K562 (cell line): ENCODE measurements around the gene TAGLN3. TPM values are rescaled to one million over a fixed set of nuclear protein-coding genes. Genes with fewer than 3 reads are reported as not detected.

Experiments
- ADNP ChIP-seq: fragments of 200-800 bp; sonication (Bioruptor generic); IDR thresholded peaks from 2 replicates; pipeline ENCODE4 v1.6.1; 2016; ENCODE audit warnings: missing genetic modification characterization, missing compliant biosample characterization
- BRF1 ChIP-seq: IDR thresholded peaks from 3 replicates; pipeline ENCODE4 v1.6.1; 2011; ENCODE audit warnings: borderline replicate concordance, mild to moderate bottlenecking; ENCODE audit not compliant: insufficient read length; ENCODE audit errors: extremely low read depth
- GABPB2 ChIP-seq: fragments of 250-450 bp; sonication (Bioruptor Pico); conservative IDR thresholded peaks from 2 replicates; pipeline ENCODE4 v1.5.1; 2021; ENCODE audit warnings: mild to moderate bottlenecking
- MTA3 ChIP-seq: fragments of 450-650 bp; formaldehyde crosslinking; IDR thresholded peaks from 2 replicates; pipeline ENCODE4 v1.6.1; 2017; ENCODE audit warnings: mild to moderate bottlenecking, borderline replicate concordance
- NFRKB ChIP-seq: fragments of 450-650 bp; IDR thresholded peaks from 2 replicates; pipeline ENCODE4 v1.6.1; 2016; ENCODE audit warnings: low read depth
- RAD21 ChIP-seq, 2 experiments: fragments of 250-450 bp in 1 of 2; fragments of 450-650 bp in 1 of 2; sonication (Bioruptor Pico) in 1 of 2; formaldehyde crosslinking in 1 of 2; IDR thresholded peaks in 1 of 2; conservative IDR thresholded peaks in 1 of 2; 2 replicates each; pipeline versions ENCODE4 v1.4.0 to v1.8.0; 2020 to 2022; ENCODE audit warnings: mild to moderate bottlenecking in 2 of 2, moderate library complexity in 1 of 2
- RFX1 ChIP-seq: fragments of 450-650 bp; IDR thresholded peaks from 2 replicates; pipeline ENCODE4 v1.6.1; 2016; ENCODE audit warnings: mild to moderate bottlenecking, moderate library complexity
- SREBF1 ChIP-seq: fragments of 150-350 bp; IDR thresholded peaks from 2 replicates; pipeline ENCODE4 v1.6.1; 2014; ENCODE audit warnings: antibody characterized with exemption, low read depth, low read length, borderline replicate concordance
- TAL1 ChIP-seq: fragments of 450-650 bp; IDR thresholded peaks from 2 replicates; pipeline ENCODE4 v1.6.1; 2016; ENCODE audit warnings: mild to moderate bottlenecking
- ZNF431 ChIP-seq: sonication (generic); formaldehyde crosslinking; IDR thresholded peaks from 2 replicates; pipeline ENCODE4 v1.8.0; 2022; ENCODE audit warnings: mild to moderate bottlenecking, missing genetic modification reagents
- ZNF551 ChIP-seq: fragments of 250-450 bp; sonication (Bioruptor Pico); IDR thresholded peaks from 2 replicates; pipeline ENCODE4 v1.5.0; 2021; ENCODE audit warnings: mild to moderate bottlenecking, moderate library complexity
- ZNF644 ChIP-seq: fragments of 200-800 bp; sonication (Bioruptor generic); IDR thresholded peaks from 2 replicates; pipeline ENCODE4 v1.6.1; 2016; ENCODE audit warnings: low read depth, missing genetic modification characterization, missing compliant biosample characterization
- polyA plus RNA-seq, 8 experiments: library from polyadenylated mRNA; depleted of rRNA in 4 of 8; stranded (reverse) in 5 of 8; unstranded in 3 of 8; fragments of >200 nt; fragmentation: Nextera tagmentation in 2 of 8; fragmentation: Illumina TruSeq in 1 of 8; extraction: Ambion mirVana in 2 of 8; extraction: Trizol in 1 of 8; gene quantifications; 2 replicates each; pipeline versions ENCODE4 v1.2.1 to v1.2.3, GENCODE V29; 2011 to 2014; ENCODE audit warnings: inconsistent platforms in 1 of 8, missing spikeins in 1 of 8
- total RNA-seq, 7 experiments: library from RNA; depleted of rRNA in 6 of 7; stranded (reverse); fragments of >200 nt in 6 of 7; fragmentation: Illumina TruSeq in 2 of 7; extraction: Trizol in 2 of 7; gene quantifications; 2 replicates each; pipeline versions ENCODE4 v1.2.1 to v1.2.3, GENCODE V29; 2011 to 2021; ENCODE audit warnings: low replicate concordance in 1 of 7
- TF ChIP-seq, protein P1 (sequence below): fragments of 450-650 bp; formaldehyde crosslinking; IDR thresholded peaks from 2 replicates; pipeline ENCODE4 v1.4.0; 2020; ENCODE audit warnings: mild to moderate bottlenecking
- TF ChIP-seq, protein P2 (sequence below), 2 experiments: fragments of 450-650 bp; formaldehyde crosslinking in 1 of 2; IDR thresholded peaks; 2 replicates each; pipeline versions ENCODE4 v1.4.0 to v1.6.1; 2014 to 2020; ENCODE audit warnings: mild to moderate bottlenecking in 2 of 2, borderline replicate concordance in 1 of 2, low read depth in 1 of 2
- TF ChIP-seq, protein P3 (sequence below): IDR thresholded peaks from 2 replicates; pipeline ENCODE4 v1.6.1; 2016; ENCODE audit warnings: missing genetic modification characterization, missing compliant biosample characterization
- TF ChIP-seq, protein P4 (sequence below): fragments of 450-650 bp; conservative IDR thresholded peaks from 2 replicates; pipeline ENCODE4 v1.6.1; 2016; ENCODE audit warnings: missing genetic modification characterization, low read depth, mild to moderate bottlenecking, missing compliant biosample characterization, moderate library complexity

TAGLN3 gene
- total and polyA plus RNA-seq, 9 of the 15 experiments (the other 6 are each of a cell fraction or from before 2014, with no cell fraction given) = 0.06 TPM; not detected in 7

DNA sequence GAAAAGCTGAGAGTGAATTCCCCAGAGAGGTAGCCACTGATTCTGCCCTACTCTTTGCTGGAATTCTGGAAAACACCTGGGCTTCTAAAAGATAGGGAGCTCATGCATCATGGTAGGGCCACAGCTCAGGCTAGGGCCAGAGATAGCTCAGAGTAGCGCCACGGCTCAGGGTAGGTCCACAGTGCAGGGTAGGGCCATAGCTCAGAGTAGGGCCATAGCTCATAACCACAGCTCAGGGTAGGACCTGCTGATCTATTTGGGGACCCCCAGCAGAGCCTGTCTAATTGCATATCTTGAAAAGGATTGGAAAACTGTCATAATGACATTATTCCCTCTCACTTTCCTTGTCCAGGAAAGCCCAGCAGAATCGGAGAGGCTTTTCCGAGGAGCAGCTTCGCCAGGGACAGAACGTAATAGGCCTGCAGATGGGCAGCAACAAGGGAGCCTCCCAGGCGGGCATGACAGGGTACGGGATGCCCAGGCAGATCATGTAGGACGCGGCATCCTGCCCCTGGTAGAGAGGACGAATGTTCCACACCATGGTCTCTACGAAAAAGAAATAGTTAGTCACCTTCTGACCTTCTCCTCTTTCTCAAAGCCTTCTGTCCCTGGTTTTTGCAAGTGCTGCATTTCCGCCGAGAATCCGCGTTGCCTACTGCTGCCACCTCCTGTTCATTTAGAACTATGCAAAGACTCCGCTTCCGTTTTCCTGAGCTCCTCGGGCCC is 14.5 kb downstream of the TAGLN3 start (continued):
- TF ChIP-seq ZNF551 (CRISPR knock-in tag) (no peak), RFX1 (no peak), MTA3 (no peak), TAL1 (no peak), RAD21 (CRISPR knock-in tag; conservative IDR thresholded peaks at IDR 0.05 in 1 of 2, IDR thresholded peaks at IDR 0.05 in 1 of 2) (peak; percentile 45 to 57), GABPB2 (CRISPR knock-in tag) (no peak), ZNF431 (CRISPR knock-in tag) (no peak), ZNF644 (tag) (no peak), BRF1 (no peak), ADNP (no peak), NFRKB (no peak), SREBF1 (no peak)
- TF ChIP-seq, protein P1, sequence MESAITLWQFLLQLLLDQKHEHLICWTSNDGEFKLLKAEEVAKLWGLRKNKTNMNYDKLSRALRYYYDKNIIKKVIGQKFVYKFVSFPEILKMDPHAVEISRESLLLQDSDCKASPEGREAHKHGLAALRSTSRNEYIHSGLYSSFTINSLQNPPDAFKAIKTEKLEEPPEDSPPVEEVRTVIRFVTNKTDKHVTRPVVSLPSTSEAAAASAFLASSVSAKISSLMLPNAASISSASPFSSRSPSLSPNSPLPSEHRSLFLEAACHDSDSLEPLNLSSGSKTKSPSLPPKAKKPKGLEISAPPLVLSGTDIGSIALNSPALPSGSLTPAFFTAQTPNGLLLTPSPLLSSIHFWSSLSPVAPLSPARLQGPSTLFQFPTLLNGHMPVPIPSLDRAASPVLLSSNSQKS (CRISPR knock-in tag) = no peak
- TF ChIP-seq, protein P2, sequence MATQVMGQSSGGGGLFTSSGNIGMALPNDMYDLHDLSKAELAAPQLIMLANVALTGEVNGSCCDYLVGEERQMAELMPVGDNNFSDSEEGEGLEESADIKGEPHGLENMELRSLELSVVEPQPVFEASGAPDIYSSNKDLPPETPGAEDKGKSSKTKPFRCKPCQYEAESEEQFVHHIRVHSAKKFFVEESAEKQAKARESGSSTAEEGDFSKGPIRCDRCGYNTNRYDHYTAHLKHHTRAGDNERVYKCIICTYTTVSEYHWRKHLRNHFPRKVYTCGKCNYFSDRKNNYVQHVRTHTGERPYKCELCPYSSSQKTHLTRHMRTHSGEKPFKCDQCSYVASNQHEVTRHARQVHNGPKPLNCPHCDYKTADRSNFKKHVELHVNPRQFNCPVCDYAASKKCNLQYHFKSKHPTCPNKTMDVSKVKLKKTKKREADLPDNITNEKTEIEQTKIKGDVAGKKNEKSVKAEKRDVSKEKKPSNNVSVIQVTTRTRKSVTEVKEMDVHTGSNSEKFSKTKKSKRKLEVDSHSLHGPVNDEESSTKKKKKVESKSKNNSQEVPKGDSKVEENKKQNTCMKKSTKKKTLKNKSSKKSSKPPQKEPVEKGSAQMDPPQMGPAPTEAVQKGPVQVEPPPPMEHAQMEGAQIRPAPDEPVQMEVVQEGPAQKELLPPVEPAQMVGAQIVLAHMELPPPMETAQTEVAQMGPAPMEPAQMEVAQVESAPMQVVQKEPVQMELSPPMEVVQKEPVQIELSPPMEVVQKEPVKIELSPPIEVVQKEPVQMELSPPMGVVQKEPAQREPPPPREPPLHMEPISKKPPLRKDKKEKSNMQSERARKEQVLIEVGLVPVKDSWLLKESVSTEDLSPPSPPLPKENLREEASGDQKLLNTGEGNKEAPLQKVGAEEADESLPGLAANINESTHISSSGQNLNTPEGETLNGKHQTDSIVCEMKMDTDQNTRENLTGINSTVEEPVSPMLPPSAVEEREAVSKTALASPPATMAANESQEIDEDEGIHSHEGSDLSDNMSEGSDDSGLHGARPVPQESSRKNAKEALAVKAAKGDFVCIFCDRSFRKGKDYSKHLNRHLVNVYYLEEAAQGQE (IDR thresholded peaks at IDR 0.05; ENCODE audit: borderline replicate concordance) = peak; percentile 31; the same call in 1 of the 2 replicates
- TF ChIP-seq, protein P2 (CRISPR knock-in tag; IDR thresholded peaks at IDR 0.05; ENCODE audit: low read depth) = no peak
- TF ChIP-seq, protein P3, sequence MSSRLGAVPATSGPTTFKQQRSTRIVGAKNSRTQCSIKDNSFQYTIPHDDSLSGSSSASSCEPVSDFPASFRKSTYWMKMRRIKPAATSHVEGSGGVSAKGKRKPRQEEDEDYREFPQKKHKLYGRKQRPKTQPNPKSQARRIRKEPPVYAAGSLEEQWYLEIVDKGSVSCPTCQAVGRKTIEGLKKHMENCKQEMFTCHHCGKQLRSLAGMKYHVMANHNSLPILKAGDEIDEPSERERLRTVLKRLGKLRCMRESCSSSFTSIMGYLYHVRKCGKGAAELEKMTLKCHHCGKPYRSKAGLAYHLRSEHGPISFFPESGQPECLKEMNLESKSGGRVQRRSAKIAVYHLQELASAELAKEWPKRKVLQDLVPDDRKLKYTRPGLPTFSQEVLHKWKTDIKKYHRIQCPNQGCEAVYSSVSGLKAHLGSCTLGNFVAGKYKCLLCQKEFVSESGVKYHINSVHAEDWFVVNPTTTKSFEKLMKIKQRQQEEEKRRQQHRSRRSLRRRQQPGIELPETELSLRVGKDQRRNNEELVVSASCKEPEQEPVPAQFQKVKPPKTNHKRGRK (tag) = no peak
- TF ChIP-seq, protein P4, sequence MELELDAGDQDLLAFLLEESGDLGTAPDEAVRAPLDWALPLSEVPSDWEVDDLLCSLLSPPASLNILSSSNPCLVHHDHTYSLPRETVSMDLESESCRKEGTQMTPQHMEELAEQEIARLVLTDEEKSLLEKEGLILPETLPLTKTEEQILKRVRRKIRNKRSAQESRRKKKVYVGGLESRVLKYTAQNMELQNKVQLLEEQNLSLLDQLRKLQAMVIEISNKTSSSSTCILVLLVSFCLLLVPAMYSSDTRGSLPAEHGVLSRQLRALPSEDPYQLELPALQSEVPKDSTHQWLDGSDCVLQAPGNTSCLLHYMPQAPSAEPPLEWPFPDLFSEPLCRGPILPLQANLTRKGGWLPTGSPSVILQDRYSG (tag) = no peak
